Measurements from ENCODE around the gene TPCN2. TPM values are rescaled to one million over a fixed set of nuclear protein-coding genes. Genes with fewer than 3 reads are reported as not detected.

Gene TPCN2
- total and polyA plus RNA-seq, 2 of the 8 experiments (the other 6 are each of a cell fraction or from before 2014, with no cell fraction given) = 9.7 to 18.6 TPM

DNA sequence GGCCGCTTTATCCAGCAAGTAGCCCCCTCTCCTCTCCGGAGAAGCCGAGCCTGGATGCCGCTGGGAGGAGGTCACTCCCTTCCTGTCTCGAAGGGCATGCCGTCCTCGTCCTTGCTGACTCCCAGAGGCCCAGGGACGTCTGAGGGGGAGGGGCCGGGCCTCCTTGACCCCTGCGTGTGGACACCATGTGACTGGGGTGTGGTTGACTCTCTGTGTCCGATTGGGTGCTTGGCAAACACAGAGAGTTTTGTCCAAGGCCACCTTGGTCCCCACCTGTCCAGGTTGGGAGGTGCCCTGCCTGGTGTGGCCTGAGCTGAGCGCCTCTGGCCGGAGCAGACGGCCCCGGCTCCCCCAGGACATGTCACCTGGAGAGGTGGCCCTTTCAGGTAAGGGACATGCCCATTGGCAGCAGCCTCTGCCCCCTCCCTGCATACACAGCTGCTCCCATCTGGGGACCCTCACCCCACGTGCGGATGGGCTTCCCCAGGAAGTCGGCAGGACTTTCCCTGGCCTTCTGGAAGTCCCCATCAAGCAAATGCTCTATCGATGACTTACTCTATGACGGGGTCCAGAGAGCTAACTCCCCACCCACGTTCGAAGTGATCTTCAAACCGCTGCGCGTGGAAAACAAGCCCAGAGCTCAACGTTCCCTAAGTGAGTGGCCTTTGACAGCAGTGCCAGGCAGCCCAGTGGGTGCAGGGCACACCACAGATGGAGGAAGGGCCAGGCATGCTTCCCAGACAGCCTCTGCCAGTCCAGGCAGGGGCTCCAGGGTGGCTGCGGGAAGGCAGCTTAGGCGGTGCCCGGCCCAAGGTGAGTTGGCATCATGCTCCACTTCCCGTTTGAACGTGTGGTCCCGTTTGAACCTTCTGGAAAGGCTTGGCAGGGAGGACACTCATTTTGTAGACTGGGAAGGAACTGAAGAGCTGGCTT is 106.8 kb downstream of the TPCN2 start, which contains the start of gene SMIM38:
SMIM38 (plus strand) TSS at position 634 of the 933 bp plus-strand sequence. CDS start 1,912 bp downstream, outside the sequence.
- Histone ChIP-seq H4K8ac (ENCODE audit: extremely low read depth, insufficient read depth, low read length) (peak within 1 kb of the TSS; percentile 3; the same call in 1 of the 2 replicates), H3K4me2 (ENCODE audit: insufficient read depth in 1 of 2, low read depth in 2 of 2, low read length in 2 of 2) (no peak within 1 kb of the TSS), H3K36me3 (ENCODE audit: control insufficient read depth in 2 of 4, insufficient read depth in 4 of 4, low read length in 3 of 4) (no peaks in the 10 kb centered on the region), H2AK5ac (ENCODE audit: low read depth, low read length) (no peak within 1 kb of the TSS), H2BK120ac (replicated peaks; ENCODE audit: low read depth, low read length) (no peak within 1 kb of the TSS), H3K27ac (ENCODE audit: low read depth, low read length) (no peak within 1 kb of the TSS), H3K4ac (replicated peaks; ENCODE audit: insufficient read length, low read depth, low read length) (no peak within 1 kb of the TSS), H2BK12ac (ENCODE audit: low read depth, low read length) (0 out of 2 replicates have a peak within 1 kb of the TSS, but pooled peaks have one; percentile 50), H3K27me3 (replicated peaks in 1 of 4; ENCODE audit: control insufficient read depth in 3 of 4, extremely low read depth in 1 of 4, insufficient read depth in 3 of 4, low read length in 3 of 4) (no peaks in the 10 kb centered on the region), H2BK5ac (ENCODE audit: low read depth, low read length) (no peak within 1 kb of the TSS), H2BK20ac (ENCODE audit: low read length) (no peak within 1 kb of the TSS), H3K79me1 (ENCODE audit: low read depth, low read length) (no peaks in the 10 kb centered on the region), H3K4me3 (ENCODE audit: extremely low read depth in 1 of 4, insufficient read depth in 2 of 4, low read depth in 3 of 4, low read length in 4 of 4) (no peak within 1 kb of the TSS), H2AFZ (ENCODE audit: low read length) (no peak within 1 kb of the TSS), H3K56ac (replicated peaks; ENCODE audit: insufficient read length, low read depth, low read length) (no peak within 1 kb of the TSS), H3K23ac (ENCODE audit: insufficient read length) (no peak within 1 kb of the TSS), H4K5ac (ENCODE audit: insufficient read length, low read depth, low read length) (no peak within 1 kb of the TSS), H2BK15ac (ENCODE audit: low read length) (peak within 1 kb of the TSS; percentile 72; the same call in 1 of the 2 replicates), H3K23me2 (ENCODE audit: low read depth, low read length) (no peaks in the 10 kb centered on the region), H4K20me1 (replicated peaks in 1 of 2; ENCODE audit: control insufficient read depth in 1 of 2, insufficient read depth in 2 of 2, low read length in 2 of 2) (no peaks in the 10 kb centered on the region), H4K91ac (replicated peaks; ENCODE audit: insufficient read length, low read length) (no peak within 1 kb of the TSS), H3K4me1 (replicated peaks in 1 of 4; ENCODE audit: control insufficient read depth in 3 of 4, insufficient read depth in 4 of 4, low read length in 3 of 4) (peaks cover 0 to 10% (median 5%) of the 10 kb centered on the region in 4 experiments), H3K14ac (ENCODE audit: insufficient read length) (no peak within 1 kb of the TSS), H3K9ac (replicated peaks in 1 of 4; ENCODE audit: extremely low read depth in 1 of 4, low read depth in 3 of 4, low read length in 3 of 4) (no peak within 1 kb of the TSS), H3K79me2 (ENCODE audit: control insufficient read depth in 1 of 2, insufficient read depth in 2 of 2, low read length in 2 of 2) (no peaks in the 10 kb centered on the region), H3K9me3 (ENCODE audit: insufficient read depth in 2 of 2, low read depth in 1 of 2, low read length in 1 of 2) (no peaks in the 10 kb centered on the region), H3K18ac (ENCODE audit: extremely low read depth, low read length) (peak within 1 kb of the TSS; percentile 48; the same call in 1 of the 2 replicates)
- TF ChIP-seq HDAC2 (IDR thresholded peaks at IDR 0.05; ENCODE audit: borderline replicate concordance in 1 of 2, low read depth in 2 of 2, low read length in 2 of 2) (no peak), CBX8 (IDR thresholded peaks at IDR 0.05; ENCODE audit: borderline replicate concordance, low read depth, low read length) (no peak), EP300 (IDR thresholded peaks at IDR 0.05; ENCODE audit: borderline replicate concordance in 1 of 2, low read depth in 2 of 2, low read length in 2 of 2) (no peak), RXRA (IDR thresholded peaks at IDR 0.05; ENCODE audit: insufficient read depth, low read depth, low read length) (no peak), TEAD4 (IDR thresholded peaks at IDR 0.05; ENCODE audit: low read depth, low read length) (no peak), RFX5 (IDR thresholded peaks at IDR 0.05; ENCODE audit: borderline replicate concordance, low read depth, low read length) (no peak), BRCA1 (IDR thresholded peaks at IDR 0.05; ENCODE audit: low read depth, low read length) (no peak), SIX5 (IDR thresholded peaks at IDR 0.05; ENCODE audit: low read depth, low read length) (no peak)
- FAIRE-seq (no peak), DNase-seq (ENCODE audit: low read depth in 1 of 2, low spot score in 2 of 2) (no peak)
- 88% methylated on average over 28 of the region's 32 CpGs; no CpG with 5 or more reads in 1 of the 2 experiments for WGBS, 2 experiments (ENCODE audit: extremely low coverage in 1 of 2, insufficient coverage in 1 of 2, insufficient read length in 1 of 2, insufficient replicate concordance in 2 of 2, low coverage in 1 of 2, low lambda C conversion rate in 2 of 2, missing lambda C conversion rate in 1 of 2)
- POLR2A ChIA-PET (ENCODE audit: partially characterized antibody) = no interaction called here
- CTCF ChIA-PET (ENCODE audit: partially characterized antibody) = interaction anchor here (0.6 to 4.4 kb wide), 9 partner anchors 18 to 584 kb away, joined by 3 to 25 read pairs (median 4); no protein-coding TSS in a partner anchor
